Thyroid gland (tissue), 4 donors: ENCODE data around the gene BRD4. TPM values are rescaled to one million over a fixed set of nuclear protein-coding genes. Genes with fewer than 3 reads are reported as not detected.
A peak's percentile ranks its signal among the peaks of the same experiment; 100 is the strongest.

ENCODE experiments used
- DNase-seq, 2 donors: peaks; one replicate each; pipeline ENCODE4 v3.0.0-alpha.2; 2019
- H3K27ac ChIP-seq, 3 donors: fragments of 200-600 bp; sonication (generic); 1 replicate in 2 of 3; 2 replicates in 1 of 3; pipeline ENCODE4 v1.5.1; 2016 to 2019; ENCODE audit warnings: mild to moderate bottlenecking in 1 of 3, moderate library complexity in 1 of 3
- H3K27me3 ChIP-seq: fragments of 200-600 bp; sonication (generic); one replicate; pipeline ENCODE4 v1.5.1; 2019
- H3K36me3 ChIP-seq, 2 donors: fragments of 200-600 bp; sonication (generic); one replicate each; pipeline ENCODE4 v1.5.1; 2016 to 2019
- H3K4me1 ChIP-seq, 2 donors: fragments of 200-600 bp; sonication (generic); one replicate each; pipeline ENCODE4 v1.5.1; 2017 to 2019
- H3K4me3 ChIP-seq, 3 donors: fragments of 200-600 bp; sonication (generic); replicated peaks in 1 of 3; 1 replicate in 2 of 3; 2 replicates in 1 of 3; pipeline ENCODE4 v1.5.1; 2016; ENCODE audit warnings: mild to moderate bottlenecking in 1 of 3
- H3K9me3 ChIP-seq: fragments of 200-600 bp; sonication (generic); one replicate; pipeline ENCODE4 v1.5.1; 2017
- CTCF ChIP-seq, 6 experiments: fragments of 200-600 bp in 3 of 6; fragments of 450-650 bp in 3 of 6; sonication (generic) in 3 of 6; IDR thresholded peaks; one replicate each; pipeline ENCODE4 v1.5.1; 2016 to 2019; ENCODE audit warnings: antibody characterized with exemption in 6 of 6, mild to moderate bottlenecking in 2 of 6, inconsistent platforms in 1 of 6, moderate library complexity in 1 of 6
- POLR2A ChIP-seq, 2 donors: fragments of 450-650 bp; IDR thresholded peaks; one replicate each; pipeline ENCODE4 v1.6.1; 2017; ENCODE audit warnings: antibody characterized with exemption in 2 of 2, mild to moderate bottlenecking in 2 of 2, moderate library complexity in 1 of 2
- WGBS, 2 donors: methylation state at CpG; one replicate each; pipeline ENCODE4 v1.1.5; 2017; 5-methylcytosine and 5-hydroxymethylcytosine counted together
- intact Hi-C: fragments of 100-400 bp; cut with DNase I; formaldehyde crosslinking; loops from one replicate; pipeline ENCODE4 v1.15.1; 2023
- total RNA-seq, 4 donors: library from RNA; depleted of rRNA; stranded (reverse); fragments of >200 nt; gene quantifications; one replicate each; pipeline ENCODE4 v1.2.3, GENCODE V29; 2016

Gene BRD4
- total RNA-seq, 4 donors from 2014 or later: 20.8 to 78.1 (median 32.4) TPM

GRCh38 chr19:15212711-15213110 is 119.6 kb downstream of the BRD4 start:
- Histone ChIP-seq H3K4me3 (no peak overlapping the region), H3K36me3 (no peaks in the 10 kb centered on the region), H3K27me3 (no peaks in the 10 kb centered on the region), H3K9me3 (no peaks in the 10 kb centered on the region), H3K4me1 (peaks cover 0 to 11% of the 10 kb centered on the region in 2 donors), H3K27ac (no peak overlapping the region)
- intact Hi-C loops: no loop called here
- no peak for DNase-seq
- TF ChIP-seq CTCF (IDR thresholded peaks at IDR 0.05) (no peak), POLR2A (IDR thresholded peaks at IDR 0.05) (no peak)
- 88 to 96% methylated on average over 12 of the region's 12 CpGs for WGBS, 2 donors

GRCh38 chr19:15210323-15210781 is 122.0 kb downstream of the BRD4 start:
- intact Hi-C loops: no loop called here
- 66 to 67% methylated on average over 5 of the region's 5 CpGs for WGBS, 2 donors
- Histone ChIP-seq H3K9me3 (no peaks in the 10 kb centered on the region), H3K4me3 (no peak overlapping the region), H3K4me1 (peaks cover 0 to 11% of the 10 kb centered on the region in 2 donors), H3K27ac (peak overlapping the region in 1 of 3 donors; percentile 5), H3K27me3 (no peaks in the 10 kb centered on the region), H3K36me3 (no peaks in the 10 kb centered on the region)
- peak; percentile 12 to 22 for DNase-seq
- TF ChIP-seq CTCF (IDR thresholded peaks at IDR 0.05) (no peak), POLR2A (IDR thresholded peaks at IDR 0.05) (no peak)

- Histone ChIP-seq H3K27me3 (no peaks in the 10 kb centered on the region), H3K9me3 (no peaks in the 10 kb centered on the region), H3K36me3 (no peaks in the 10 kb centered on the region), H3K4me1 (peaks cover 8 to 15% of the 10 kb centered on the region in 2 donors), H3K27ac (no peak overlapping the region), H3K4me3 (no peak overlapping the region)
- DNase-seq: no peak
- WGBS, 2 donors: 82 to 86% methylated on average over 18 of the region's 18 CpGs
- no peak for TF ChIP-seq CTCF (IDR thresholded peaks at IDR 0.05)
- no peak for TF ChIP-seq POLR2A (IDR thresholded peaks at IDR 0.05)
- intact Hi-C loops: no loop called here
Measured at GRCh38 chr19:15201374-15202023, 130.8 kb downstream of the BRD4 start.

GRCh38 chr19:15200553-15201364 is 131.6 kb downstream of the BRD4 start, which contains the start of gene NOTCH3:
NOTCH3 (minus strand) TSS chr19:15200995; CDS start chr19:15200905, 90 bp downstream.
- Histone ChIP-seq H3K27me3 (no peaks in the 10 kb centered on the region), H3K36me3 (no peaks in the 10 kb centered on the region), H3K9me3 (no peaks in the 10 kb centered on the region), H3K4me3 (peak within 1 kb of the TSS in 1 of 3 donors; percentile 52), H3K27ac (peak within 1 kb of the TSS; percentile 49 to 79 (median 62)), H3K4me1 (peaks cover 12 to 15% of the 10 kb centered on the region in 2 donors)
- intact Hi-C loops: no loop called here
- peak; percentile 27 to 35 for DNase-seq
- 3% methylated on average over 18 to 21 of the region's 74 CpGs for WGBS, 2 donors
- TF ChIP-seq CTCF (IDR thresholded peaks at IDR 0.05) (no peak), POLR2A (IDR thresholded peaks at IDR 0.05) (no peak)
